H4 (cell line): Measurements from ENCODE around the gene HSH2D. TPM values are rescaled to one million over a fixed set of nuclear protein-coding genes. Genes with fewer than 3 reads are reported as not detected.
"Not testable (repeated sequence)": the region's sequence is repeated elsewhere in the genome, so short reads cannot be mapped to it uniquely, and the experiment has no call there.

ENCODE experiments used
- DNase-seq: peaks from one replicate; pipeline ENCODE4 v3.0.0-alpha.2; 2015; ENCODE audit warnings: low spot score
- total RNA-seq: library from RNA; depleted of rRNA; stranded (reverse); fragments of >200 nt; shearing (Covaris generic); gene quantifications from 2 replicates; pipeline ENCODE4 v1.2.3, GENCODE V29; 2014

Gene HSH2D
- total RNA-seq, 1 experiment from 2014 or later = not detected

DNA sequence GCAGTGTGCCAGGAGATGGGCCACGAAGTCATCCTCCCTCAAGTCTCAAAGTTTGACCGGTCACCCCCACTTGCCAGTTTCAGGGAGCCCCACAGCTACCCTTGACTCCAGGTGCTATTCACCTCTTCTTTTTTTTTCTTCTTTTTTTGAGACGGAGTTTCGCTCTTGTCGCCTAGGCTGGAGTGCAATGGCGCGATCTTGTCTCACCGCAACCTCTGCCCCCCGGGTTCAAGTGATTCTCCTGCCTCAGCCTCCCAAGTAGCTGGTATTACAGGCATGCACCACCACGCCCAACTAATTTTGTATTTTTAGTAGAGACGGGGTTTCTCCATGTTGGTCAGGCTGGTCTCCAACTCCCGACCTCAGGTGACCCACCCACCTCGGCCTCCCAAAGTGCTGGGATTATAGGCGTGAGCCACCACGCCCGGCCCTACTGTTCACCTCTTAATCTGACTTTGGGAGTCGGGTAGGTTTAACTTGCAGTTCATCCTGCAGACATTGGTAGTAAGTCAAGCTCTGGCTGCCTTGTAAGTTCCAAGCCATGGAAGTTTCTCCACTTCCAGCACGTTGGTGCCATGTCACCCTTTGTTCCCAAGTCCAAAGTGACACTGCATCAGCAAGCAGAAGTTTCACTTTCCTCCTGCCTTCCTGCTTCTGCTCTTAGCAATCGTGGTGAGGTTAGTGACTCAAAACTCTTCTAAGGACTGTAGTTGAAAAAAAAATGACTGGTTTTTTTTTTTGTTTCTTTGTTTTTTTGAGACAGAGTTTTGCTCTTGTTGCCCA lies 24.2 kb upstream of the HSH2D start:
- not testable (repeated sequence) for DNase-seq

- DNase-seq = no peak
Measured at GRCh38 chr19:16121141-16121540, 22.3 kb upstream of the HSH2D start.

GRCh38 chr19:16121967-16122366 lies 21.5 kb upstream of the HSH2D start:
- no peak for DNase-seq

DNA sequence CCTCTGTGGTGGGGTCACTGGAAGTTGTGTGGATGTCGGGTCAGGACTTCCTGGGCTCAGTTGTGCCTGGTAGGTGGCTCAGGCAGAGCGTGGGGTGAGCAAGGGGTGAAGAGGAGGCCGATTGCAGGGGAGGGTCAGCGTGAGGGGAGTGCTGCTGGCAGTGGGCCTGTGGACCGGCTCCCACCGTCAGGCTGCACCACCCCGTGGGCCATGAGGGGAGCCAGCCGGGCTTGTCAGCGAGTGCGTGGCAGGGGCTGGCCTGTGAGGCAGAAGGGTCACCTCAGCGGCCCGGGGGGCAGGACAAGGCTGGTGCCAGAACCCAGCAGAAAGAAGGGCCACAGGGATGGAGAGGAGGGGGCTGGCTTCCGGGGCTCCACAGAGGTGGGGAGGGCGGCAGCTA lies 18.5 kb upstream of the HSH2D start:
- DNase-seq = no peak

GRCh38 chr19:16125737-16126495 lies 17.6 kb upstream of the HSH2D start:
- DNase-seq = no peak

DNA sequence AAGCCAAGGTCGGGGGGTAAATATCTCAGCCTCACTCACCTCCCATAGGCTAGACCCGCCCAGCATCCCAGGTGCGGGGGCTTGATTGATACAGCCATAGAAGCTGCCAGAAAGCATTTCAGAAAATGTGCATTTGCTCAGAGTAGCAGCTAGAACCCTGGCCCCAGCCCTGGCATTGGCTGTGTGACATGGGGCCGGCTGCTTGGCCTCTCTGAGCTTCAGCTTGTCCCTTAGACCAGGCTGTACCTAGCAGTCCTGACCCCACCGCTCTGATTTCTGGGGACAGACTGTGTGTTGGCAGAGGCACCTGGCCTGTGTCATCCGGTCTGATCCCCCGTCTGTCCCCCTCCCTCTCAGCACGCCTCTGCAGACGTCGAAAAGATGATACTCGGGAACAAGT lies 16.4 kb upstream of the HSH2D start:
- DNase-seq = no peak

GRCh38 chr19:16127776-16128371 lies 15.6 kb upstream of the HSH2D start:
- no peak for DNase-seq

DNA sequence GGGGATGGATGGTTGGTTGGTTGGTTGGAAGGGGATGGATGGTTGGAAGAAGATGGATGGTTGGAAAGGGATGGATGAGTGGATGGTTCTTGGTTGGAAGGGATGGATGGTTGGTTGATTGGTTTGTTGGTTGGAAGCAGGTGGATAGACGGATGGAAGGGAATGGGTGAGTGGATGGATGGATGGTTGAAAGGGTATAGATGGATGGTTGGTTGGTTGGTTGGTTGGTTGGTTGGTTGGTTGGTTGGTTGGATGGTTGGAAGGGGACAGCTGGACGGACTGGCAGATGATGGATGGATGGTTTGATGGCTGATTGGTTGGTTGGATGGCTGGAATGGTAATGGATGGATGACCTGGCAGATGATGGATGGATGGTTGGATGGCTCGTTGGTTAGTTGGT lies 11.8 kb upstream of the HSH2D start:
- DNase-seq = no peak

GRCh38 chr19:16133818-16134217 lies 9.7 kb upstream of the HSH2D start:
- DNase-seq = no peak

DNA sequence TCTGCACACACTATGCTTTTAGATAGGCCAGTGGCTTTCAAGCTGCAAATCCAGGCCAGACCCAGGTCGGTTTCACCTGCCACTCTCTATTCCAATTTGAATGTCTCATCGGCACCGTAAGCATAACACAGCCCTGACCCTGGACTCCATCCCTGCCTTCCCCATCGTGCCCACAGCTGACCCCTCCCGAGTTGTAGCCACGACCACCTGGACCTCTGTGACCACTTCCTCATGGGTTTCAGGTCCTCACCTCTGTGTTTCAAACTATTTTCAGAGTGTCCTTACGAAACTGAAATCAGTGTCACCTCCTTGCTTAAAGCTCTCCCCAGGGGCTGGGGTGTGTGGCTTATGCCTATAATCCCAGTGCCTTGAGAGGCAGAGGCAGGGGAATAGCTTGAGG lies 9.0 kb upstream of the HSH2D start:
- DNase-seq = no peak

- DNase-seq = no peak
Measured at GRCh38 chr19:16135430-16136127, 7.9 kb upstream of the HSH2D start.

- DNase-seq = no peak
Measured at GRCh38 chr19:16136185-16136999, 7.1 kb upstream of the HSH2D start.

- no peak for DNase-seq
Measured at GRCh38 chr19:16139752-16140151, 3.7 kb upstream of the HSH2D start.

- DNase-seq = no peak
Measured at GRCh38 chr19:16141043-16141442, 2.4 kb upstream of the HSH2D start.

DNA sequence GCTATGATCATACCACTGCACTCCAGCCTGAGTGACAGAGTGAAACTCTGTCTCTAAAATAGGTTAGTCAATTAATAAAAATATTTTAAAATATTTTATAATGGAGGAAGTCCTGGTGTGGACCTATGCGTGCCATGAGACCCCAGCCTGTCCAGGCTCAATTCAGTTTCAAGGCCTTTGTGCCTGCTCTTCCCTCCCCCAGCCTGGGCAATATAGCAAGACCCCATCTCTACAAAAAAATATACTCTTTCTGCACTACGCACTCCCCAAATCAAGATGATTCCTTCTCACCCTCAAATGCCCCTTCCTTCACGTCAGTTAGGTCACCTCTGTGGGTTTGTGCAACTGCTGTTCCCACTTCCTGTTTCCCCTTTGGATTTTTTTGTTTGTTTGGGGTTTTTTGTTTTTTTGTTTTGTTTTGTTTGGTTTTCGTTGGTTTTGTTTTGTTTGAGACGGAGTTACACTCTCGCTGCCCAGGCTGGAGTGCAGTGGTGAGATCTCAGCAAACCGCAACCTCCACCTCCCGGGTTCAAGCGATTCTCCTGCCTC lies 1.4 kb upstream of the HSH2D start:
- DNase-seq = no peak

DNA sequence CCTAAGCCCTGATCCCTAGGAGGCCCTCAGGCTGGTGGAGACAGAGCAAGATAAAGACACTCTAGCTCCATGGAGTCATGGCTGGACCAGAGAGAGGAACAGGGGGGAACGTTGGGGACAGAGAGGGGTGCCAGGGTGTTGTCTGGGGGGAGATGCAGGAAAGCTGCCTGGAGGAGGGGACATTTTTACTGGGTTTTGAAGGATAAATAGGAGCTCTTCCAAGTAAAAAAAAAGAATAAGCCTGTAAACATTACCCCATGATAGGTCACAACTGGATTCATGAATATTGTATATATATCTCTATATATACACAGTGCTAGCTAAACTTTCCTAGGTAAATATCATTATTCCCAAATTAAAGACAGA lies 714 bp downstream of the HSH2D start:
- no peak for DNase-seq

GRCh38 chr19:16146112-16146511 lies 2.6 kb downstream of the HSH2D start:
- no peak for DNase-seq

DNA sequence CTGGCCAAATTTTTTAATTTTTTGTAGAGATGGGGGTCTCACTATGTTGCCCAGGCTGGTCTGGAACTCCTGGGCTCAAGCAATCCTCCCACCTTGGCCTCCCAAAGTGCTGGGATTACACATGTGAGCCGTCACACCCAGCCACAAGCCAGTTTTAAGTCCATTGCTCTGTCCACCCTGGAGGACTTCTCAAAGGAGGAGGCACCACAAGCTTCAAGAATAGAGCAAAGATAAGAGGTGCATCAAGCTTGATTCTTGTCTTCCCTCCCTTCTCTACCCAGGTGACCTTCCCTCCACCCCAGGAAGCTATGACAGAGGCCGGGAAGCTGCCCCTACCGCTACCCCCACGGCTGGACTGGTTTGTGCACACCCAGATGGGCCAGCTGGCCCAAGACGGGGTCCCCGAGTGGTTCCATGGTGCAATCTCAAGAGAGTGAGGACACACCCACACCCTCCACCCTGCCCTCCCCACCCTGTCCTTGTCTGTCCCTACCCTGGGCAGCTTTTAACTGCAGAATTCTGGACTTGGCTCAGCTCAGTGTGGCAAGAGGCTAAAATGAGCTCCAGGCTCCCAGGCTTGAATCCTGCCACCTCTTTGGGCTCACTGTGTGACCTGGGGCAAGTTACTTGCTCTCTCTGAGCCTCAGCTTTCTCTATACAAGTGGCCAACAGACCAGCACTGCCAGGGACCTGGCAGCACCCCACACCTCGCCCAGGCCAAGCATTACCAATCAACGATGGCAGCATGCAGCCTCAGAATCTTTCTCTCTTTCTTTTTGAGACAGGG lies 5.2 kb downstream of the HSH2D start:
- DNase-seq = no peak

- DNase-seq = peak; percentile 28
Measured at GRCh38 chr19:16153582-16154336, 10.3 kb downstream of the HSH2D start.

- no peak for DNase-seq
Measured at GRCh38 chr19:16154557-16154956, 11.1 kb downstream of the HSH2D start.
